ENCODE results near the gene CBLC.

- TF ChIP-seq CTCF (conservative IDR thresholded peaks at IDR 0.05; ENCODE audit: low read depth, low read length) (no peak), EZH2 (IDR thresholded peaks at IDR 0.05; ENCODE audit: low read length, unreplicated experiment) (no peak)
These were observed 35.2 kb upstream of the CBLC start for GRCh38 chr19:44742330-44743061.
